ENCODE results near the gene ADGRA1.

ADGRA1 gene

GRCh38 chr10:133045556-133046389 lies 42.0 kb upstream of the ADGRA1 start:
- TF ChIP-seq EZH2phosphoT487 (IDR thresholded peaks at IDR 0.05; ENCODE audit: low read length) (no peak), CTCF (IDR thresholded peaks at IDR 0.05; ENCODE audit: low read length) (no peak), EZH2 (optimal IDR thresholded peaks at IDR 0.05; ENCODE audit: low read depth, low read length) (no peak)
- no peaks in the 10 kb centered on the region for H3K9me3 ChIP-seq (replicated peaks; ENCODE audit: insufficient read depth, low read length)
- no peaks in the 10 kb centered on the region for H3F3A ChIP-seq (ENCODE audit: insufficient read depth, low read length)
- H3K4me1 ChIP-seq (ENCODE audit: low read length): no peaks in the 10 kb centered on the region
- H3K27ac ChIP-seq (ENCODE audit: low read length): no peak overlapping the region
- no peaks in the 10 kb centered on the region for H3K9me2 ChIP-seq (replicated peaks; ENCODE audit: insufficient read depth, low read length)
- no peaks in the 10 kb centered on the region for H3K36me3 ChIP-seq (replicated peaks; ENCODE audit: insufficient read depth, low read length)
- no peak overlapping the region for H2AFZ ChIP-seq (ENCODE audit: low read length)
- H3K27me3 ChIP-seq (replicated peaks; ENCODE audit: insufficient read depth, low read length): peaks cover 50% of the 10 kb centered on the region
- no peak overlapping the region for H3K9ac ChIP-seq (ENCODE audit: low read length)
- no peak overlapping the region for H3K4me3 ChIP-seq (ENCODE audit: low read length)
- no peak overlapping the region for H3K4me2 ChIP-seq (ENCODE audit: low read depth, low read length)
- no peaks in the 10 kb centered on the region for H4K20me1 ChIP-seq (ENCODE audit: insufficient read depth, low read length)
- no peak for DNase-seq
- H3K79me2 ChIP-seq (ENCODE audit: low read length): no peaks in the 10 kb centered on the region

GRCh38 chr10:133046390-133046765 lies 41.3 kb upstream of the ADGRA1 start:
- TF ChIP-seq EZH2phosphoT487 (IDR thresholded peaks at IDR 0.05; ENCODE audit: low read length) (no peak), CTCF (IDR thresholded peaks at IDR 0.05; ENCODE audit: low read length) (no peak), EZH2 (optimal IDR thresholded peaks at IDR 0.05; ENCODE audit: low read depth, low read length) (no peak)
- no peak overlapping the region for H2AFZ ChIP-seq (ENCODE audit: low read length)
- H3K4me3 ChIP-seq (ENCODE audit: low read length): no peak overlapping the region
- no peaks in the 10 kb centered on the region for H3K9me2 ChIP-seq (replicated peaks; ENCODE audit: insufficient read depth, low read length)
- no peak overlapping the region for H3K27ac ChIP-seq (ENCODE audit: low read length)
- peaks cover 55% of the 10 kb centered on the region for H3K27me3 ChIP-seq (replicated peaks; ENCODE audit: insufficient read depth, low read length)
- H3K79me2 ChIP-seq (ENCODE audit: low read length): no peaks in the 10 kb centered on the region
- DNase-seq: no peak
- no peaks in the 10 kb centered on the region for H3K36me3 ChIP-seq (replicated peaks; ENCODE audit: insufficient read depth, low read length)
- no peak overlapping the region for H3K9ac ChIP-seq (ENCODE audit: low read length)
- H3K9me3 ChIP-seq (replicated peaks; ENCODE audit: insufficient read depth, low read length): no peaks in the 10 kb centered on the region
- no peak overlapping the region for H3K4me2 ChIP-seq (ENCODE audit: low read depth, low read length)
- H3F3A ChIP-seq (ENCODE audit: insufficient read depth, low read length): no peaks in the 10 kb centered on the region
- H4K20me1 ChIP-seq (ENCODE audit: insufficient read depth, low read length): no peaks in the 10 kb centered on the region
- no peaks in the 10 kb centered on the region for H3K4me1 ChIP-seq (ENCODE audit: low read length)

GRCh38 chr10:133047526-133048123 lies 40.1 kb upstream of the ADGRA1 start:
- Histone ChIP-seq H3K27me3 (replicated peaks; ENCODE audit: insufficient read depth, low read length) (peaks cover 49% of the 10 kb centered on the region), H4K20me1 (ENCODE audit: insufficient read depth, low read length) (no peaks in the 10 kb centered on the region), H3K4me1 (ENCODE audit: low read length) (no peaks in the 10 kb centered on the region), H3K4me3 (ENCODE audit: low read length) (no peak overlapping the region), H3K36me3 (replicated peaks; ENCODE audit: insufficient read depth, low read length) (no peaks in the 10 kb centered on the region), H3K79me2 (ENCODE audit: low read length) (no peaks in the 10 kb centered on the region), H3K9ac (ENCODE audit: low read length) (no peak overlapping the region), H3F3A (ENCODE audit: insufficient read depth, low read length) (no peaks in the 10 kb centered on the region), H3K9me2 (replicated peaks; ENCODE audit: insufficient read depth, low read length) (no peaks in the 10 kb centered on the region), H2AFZ (ENCODE audit: low read length) (no peak overlapping the region), H3K27ac (ENCODE audit: low read length) (no peak overlapping the region), H3K9me3 (replicated peaks; ENCODE audit: insufficient read depth, low read length) (no peaks in the 10 kb centered on the region), H3K4me2 (ENCODE audit: low read depth, low read length) (no peak overlapping the region)
- no peak for DNase-seq
- no peak for TF ChIP-seq CTCF (IDR thresholded peaks at IDR 0.05; ENCODE audit: low read length)
- no peak for TF ChIP-seq EZH2 (optimal IDR thresholded peaks at IDR 0.05; ENCODE audit: low read depth, low read length)
- no peak for TF ChIP-seq EZH2phosphoT487 (IDR thresholded peaks at IDR 0.05; ENCODE audit: low read length)

Measured in MM.1S (cell line).